PFSK-1 (cell line): Measurements from ENCODE around the gene EHF.

ENCODE experiments used
- FOXP2 ChIP-seq: optimal IDR thresholded peaks from 2 replicates; pipeline ENCODE3; 2011; ENCODE audit warnings: borderline replicate concordance, control low read depth, inconsistent platforms; ENCODE audit not compliant: insufficient read depth; ENCODE audit errors: extremely low read length, extremely low read depth
- POLR2AphosphoS5 ChIP-seq: IDR thresholded peaks from 2 replicates; pipeline ENCODE4 v1.6.1; 2012; ENCODE audit warnings: low read depth, mild to moderate bottlenecking, control low read depth, low read length, moderate library complexity
- SIN3A ChIP-seq: IDR thresholded peaks from 2 replicates; pipeline ENCODE4 v1.6.1; 2012; ENCODE audit warnings: mild to moderate bottlenecking, low read length, moderate library complexity, borderline replicate concordance; ENCODE audit not compliant: insufficient read depth
- TAF1 ChIP-seq: IDR thresholded peaks from 2 replicates; pipeline ENCODE4 v1.6.1; 2012; ENCODE audit warnings: low read length, control low read depth, borderline replicate concordance; ENCODE audit not compliant: insufficient read depth
- TF ChIP-seq, protein P1 (sequence below), 2 experiments: IDR thresholded peaks; 2 replicates each; pipeline versions ENCODE4 v1.6.1 to v1.8.0; 2011 to 2012; ENCODE audit warnings: low read depth in 2 of 2, low read length in 2 of 2, control low read depth in 1 of 2, inconsistent platforms in 1 of 2, mild to moderate bottlenecking in 1 of 2, moderate library complexity in 1 of 2; ENCODE audit not compliant: insufficient read depth in 1 of 2

- no peak for TF ChIP-seq POLR2AphosphoS5
- TF ChIP-seq TAF1: no peak
- TF ChIP-seq SIN3A: no peak
- TF ChIP-seq, protein P1, sequence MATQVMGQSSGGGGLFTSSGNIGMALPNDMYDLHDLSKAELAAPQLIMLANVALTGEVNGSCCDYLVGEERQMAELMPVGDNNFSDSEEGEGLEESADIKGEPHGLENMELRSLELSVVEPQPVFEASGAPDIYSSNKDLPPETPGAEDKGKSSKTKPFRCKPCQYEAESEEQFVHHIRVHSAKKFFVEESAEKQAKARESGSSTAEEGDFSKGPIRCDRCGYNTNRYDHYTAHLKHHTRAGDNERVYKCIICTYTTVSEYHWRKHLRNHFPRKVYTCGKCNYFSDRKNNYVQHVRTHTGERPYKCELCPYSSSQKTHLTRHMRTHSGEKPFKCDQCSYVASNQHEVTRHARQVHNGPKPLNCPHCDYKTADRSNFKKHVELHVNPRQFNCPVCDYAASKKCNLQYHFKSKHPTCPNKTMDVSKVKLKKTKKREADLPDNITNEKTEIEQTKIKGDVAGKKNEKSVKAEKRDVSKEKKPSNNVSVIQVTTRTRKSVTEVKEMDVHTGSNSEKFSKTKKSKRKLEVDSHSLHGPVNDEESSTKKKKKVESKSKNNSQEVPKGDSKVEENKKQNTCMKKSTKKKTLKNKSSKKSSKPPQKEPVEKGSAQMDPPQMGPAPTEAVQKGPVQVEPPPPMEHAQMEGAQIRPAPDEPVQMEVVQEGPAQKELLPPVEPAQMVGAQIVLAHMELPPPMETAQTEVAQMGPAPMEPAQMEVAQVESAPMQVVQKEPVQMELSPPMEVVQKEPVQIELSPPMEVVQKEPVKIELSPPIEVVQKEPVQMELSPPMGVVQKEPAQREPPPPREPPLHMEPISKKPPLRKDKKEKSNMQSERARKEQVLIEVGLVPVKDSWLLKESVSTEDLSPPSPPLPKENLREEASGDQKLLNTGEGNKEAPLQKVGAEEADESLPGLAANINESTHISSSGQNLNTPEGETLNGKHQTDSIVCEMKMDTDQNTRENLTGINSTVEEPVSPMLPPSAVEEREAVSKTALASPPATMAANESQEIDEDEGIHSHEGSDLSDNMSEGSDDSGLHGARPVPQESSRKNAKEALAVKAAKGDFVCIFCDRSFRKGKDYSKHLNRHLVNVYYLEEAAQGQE (IDR thresholded peaks at IDR 0.05; ENCODE audit: insufficient read depth in 1 of 2, low read depth in 2 of 2, low read length in 2 of 2): no peak
- TF ChIP-seq FOXP2: no peak
Observed at GRCh38 chr11:34575261-34575660, 45.6 kb upstream of the EHF start.
